IMR-90 (cell line): Measurements from ENCODE around the gene ZDHHC18. TPM values are rescaled to one million over a fixed set of nuclear protein-coding genes. Genes with fewer than 3 reads are reported as not detected.

ENCODE experiments used
- ATAC-seq: fragments of 200-7000 bp; cut with Tn5 transposase; 2 replicates; pipeline ENCODE4 v1.9.1; 2020; ENCODE audit warnings: low read depth, mild to moderate bottlenecking, moderate library complexity
- Bru-seq: library from RNA; stranded (reverse); fragments of 400-500 nt; gene quantifications from one replicate; lab custom pipeline; 2021; lab: Mats Ljungman, UMichigan
- BruChase-seq, 2 experiments: library from RNA; stranded (reverse); fragments of 400-500 nt; gene quantifications; one replicate each; lab custom pipeline; 2021; lab: Mats Ljungman, UMichigan
- BruUV-seq: library from RNA; stranded (reverse); fragments of 400-500 nt; replicated peaks from 2 replicates; lab custom pipeline; 2021; lab: Mats Ljungman, UMichigan
- CTCF ChIA-PET: fragments of 300-600 bp; formaldehyde crosslinking; extraction: SDS; loops from one replicate; lab custom pipeline; 2021; ENCODE audit warnings: antibody characterized with exemption; lab: Yijun Ruan, JAX
- POLR2A ChIA-PET: fragments of 300-600 bp; sonication (Branson Sonifier 250); formaldehyde crosslinking; loops from one replicate; lab custom pipeline; 2022; ENCODE audit warnings: antibody characterized with exemption; ENCODE audit not compliant: unreplicated experiment; lab: Charles Lee
- DNase-seq: peaks from one replicate; pipeline ENCODE4 v3.0.0; 2013
- H2AFZ ChIP-seq: replicated peaks from 2 replicates; pipeline ENCODE3; 2013; ENCODE audit warnings: low read length, mild to moderate bottlenecking; ENCODE audit not compliant: poor library complexity
- H2AK5ac ChIP-seq: 2 replicates; pipeline ENCODE4 v1.6.1; 2013; ENCODE audit warnings: low read depth, low read length, inconsistent platforms
- H2AK9ac ChIP-seq: replicated peaks from 2 replicates; pipeline ENCODE3; 2013; ENCODE audit warnings: mild to moderate bottlenecking, low read depth, low read length, moderate library complexity; ENCODE audit not compliant: poor library complexity
- H2BK120ac ChIP-seq: 2 replicates; pipeline ENCODE4 v1.6.1; 2013; ENCODE audit warnings: low read depth, low read length, inconsistent platforms
- H2BK15ac ChIP-seq: 3 replicates; pipeline ENCODE4 v1.6.1; 2013; ENCODE audit warnings: low read depth, low read length, inconsistent platforms
- H2BK20ac ChIP-seq: 2 replicates; pipeline ENCODE4 v1.6.1; 2013; ENCODE audit warnings: low read depth, mild to moderate bottlenecking, inconsistent platforms, low read length, moderate library complexity
- H2BK5ac ChIP-seq: 2 replicates; pipeline ENCODE4 v1.6.1; 2013; ENCODE audit warnings: mild to moderate bottlenecking, low read depth, low read length, inconsistent platforms; ENCODE audit not compliant: poor library complexity, severe bottlenecking
- H3K14ac ChIP-seq: replicated peaks from 2 replicates; pipeline ENCODE4 v1.6.1; 2013; ENCODE audit warnings: low read depth, low read length, inconsistent platforms
- H3K18ac ChIP-seq: 2 replicates; pipeline ENCODE4 v1.6.1; 2013; ENCODE audit warnings: low read depth, low read length, control low read depth
- H3K23ac ChIP-seq: 2 replicates; pipeline ENCODE4 v1.6.1; 2013; ENCODE audit warnings: low read depth, low read length, inconsistent platforms
- H3K27ac ChIP-seq: 2 replicates; pipeline ENCODE4 v1.5.1; 2013; ENCODE audit warnings: mild to moderate bottlenecking, control low read depth, low read length; ENCODE audit not compliant: insufficient read depth
- H3K27me3 ChIP-seq: 2 replicates; pipeline ENCODE4 v1.6.1; 2013; ENCODE audit warnings: low read length; ENCODE audit not compliant: control insufficient read depth, insufficient read depth
- H3K36me3 ChIP-seq: 2 replicates; pipeline ENCODE4 v1.6.1; 2013; ENCODE audit warnings: low read length, mixed read lengths; ENCODE audit not compliant: control insufficient read depth, insufficient read depth
- H3K4ac ChIP-seq: 2 replicates; pipeline ENCODE4 v1.6.1; 2013; ENCODE audit warnings: low read depth, low read length, inconsistent platforms
- H3K4me1 ChIP-seq: 2 replicates; pipeline ENCODE4 v1.6.1; 2013; ENCODE audit warnings: low read length, mixed read lengths; ENCODE audit not compliant: control insufficient read depth, insufficient read depth
- H3K4me2 ChIP-seq: 2 replicates; pipeline ENCODE4 v1.6.1; 2013; ENCODE audit warnings: low read depth, mild to moderate bottlenecking, control low read depth, low read length, moderate library complexity
- H3K4me3 ChIP-seq: 2 replicates; pipeline ENCODE4 v1.5.1; 2013; ENCODE audit warnings: low read depth, mild to moderate bottlenecking, control low read depth, low read length, moderate library complexity; ENCODE audit not compliant: insufficient read depth
- H3K56ac ChIP-seq: 2 replicates; pipeline ENCODE4 v1.6.1; 2013; ENCODE audit warnings: low read length, inconsistent platforms; ENCODE audit not compliant: insufficient read depth; ENCODE audit errors: extremely low read depth
- H3K79me1 ChIP-seq, 2 experiments: 2 replicates each; pipeline ENCODE4 v1.6.1; 2013; ENCODE audit warnings: low read length in 2 of 2, inconsistent platforms in 1 of 2, low read depth in 1 of 2
- H3K9ac ChIP-seq: 2 replicates; pipeline ENCODE4 v1.6.1; 2013; ENCODE audit warnings: low read depth, low read length, control low read depth
- H3K9me1 ChIP-seq: 2 replicates; pipeline ENCODE4 v1.6.1; 2013; ENCODE audit warnings: low read length, inconsistent platforms; ENCODE audit not compliant: insufficient read depth
- H3K9me3 ChIP-seq: 2 replicates; pipeline ENCODE4 v1.6.1; 2013; ENCODE audit warnings: low read length; ENCODE audit not compliant: control insufficient read depth, insufficient read depth
- H4K20me1 ChIP-seq: 2 replicates; pipeline ENCODE4 v1.6.1; 2013; ENCODE audit warnings: low read length, inconsistent platforms; ENCODE audit not compliant: insufficient read depth
- H4K5ac ChIP-seq: 2 replicates; pipeline ENCODE4 v1.6.1; 2013; ENCODE audit warnings: mild to moderate bottlenecking, low read depth, low read length, control low read depth
- H4K8ac ChIP-seq, 2 experiments: 2 replicates each; pipeline ENCODE4 v1.6.1; 2013; ENCODE audit warnings: low read depth in 2 of 2, low read length in 2 of 2, control low read depth in 1 of 2, inconsistent platforms in 1 of 2
- H4K91ac ChIP-seq: 2 replicates; pipeline ENCODE4 v1.6.1; 2013; ENCODE audit warnings: low read depth, low read length, inconsistent platforms; ENCODE audit not compliant: insufficient read depth
- BHLHE40 ChIP-seq: fragments of 150-350 bp; IDR thresholded peaks from 2 replicates; pipeline ENCODE4 v1.6.1; 2016; ENCODE audit warnings: mild to moderate bottlenecking, low read depth, low read length
- CTCF ChIP-seq: conservative IDR thresholded peaks from 2 replicates; pipeline ENCODE4 v1.5.1; 2012; ENCODE audit warnings: mild to moderate bottlenecking, low read depth, low read length, improper control_type of control experiment
- ELK1 ChIP-seq: fragments of 150-350 bp; IDR thresholded peaks from 2 replicates; pipeline ENCODE4 v1.6.1; 2016; ENCODE audit warnings: low read depth, mild to moderate bottlenecking, low read length, moderate library complexity, borderline replicate concordance
- FOS ChIP-seq: fragments of 150-350 bp; IDR thresholded peaks from 2 replicates; pipeline ENCODE4 v1.6.1; 2016; ENCODE audit warnings: low read depth, low read length
- MAZ ChIP-seq: IDR thresholded peaks from 2 replicates; pipeline ENCODE4 v1.6.1; 2012; ENCODE audit warnings: low read depth, mild to moderate bottlenecking, low read length, improper control_type of control experiment, moderate library complexity, borderline replicate concordance
- MXI1 ChIP-seq: IDR thresholded peaks from 2 replicates; pipeline ENCODE4 v1.6.1; 2012; ENCODE audit warnings: low read depth, mild to moderate bottlenecking, low read length, moderate library complexity, borderline replicate concordance
- NFE2L2 ChIP-seq: fragments of 150-350 bp; IDR thresholded peaks from 2 replicates; pipeline ENCODE4 v1.6.1; 2016; ENCODE audit warnings: low read depth, mild to moderate bottlenecking, low read length
- RCOR1 ChIP-seq: IDR thresholded peaks from 2 replicates; pipeline ENCODE4 v1.6.1; 2012; ENCODE audit warnings: mild to moderate bottlenecking, low read length, improper control_type of control experiment; ENCODE audit not compliant: insufficient replicate concordance
- SMC3 ChIP-seq: fragments of 150-350 bp; IDR thresholded peaks from 2 replicates; pipeline ENCODE4 v1.6.1; 2016; ENCODE audit warnings: low read depth, mild to moderate bottlenecking, antibody characterized with exemption, low read length, moderate library complexity
- USF2 ChIP-seq: fragments of 150-350 bp; IDR thresholded peaks from 2 replicates; pipeline ENCODE4 v1.6.1; 2017; ENCODE audit warnings: mild to moderate bottlenecking, antibody characterized with exemption, low read length, low read depth
- WGBS, 2 experiments: methylation state at CpG; one replicate each; pipeline versions ENCODE4 v1.1.5 to v1.1.7; 2013; ENCODE audit warnings: missing lambda C conversion rate in 2 of 2; ENCODE audit not compliant: insufficient read length in 1 of 2; ENCODE audit errors: extremely low coverage in 2 of 2; 5-methylcytosine and 5-hydroxymethylcytosine counted together
- dilution Hi-C: fragments of 300-500 bp; cut with HindIII; formaldehyde crosslinking; loops from one replicate; pipeline ENCODE4 v1.14.3; 2018; ENCODE audit warnings: low sequenced_read_pairs; ENCODE audit not compliant: unreplicated experiment
- in situ Hi-C: fragments of 300-500 bp; cut with MboI; formaldehyde crosslinking; loops from 3 replicates; pipeline ENCODE4 v1.14.3; 2019; ENCODE audit warnings: low sequenced_read_pairs, inconsistent platforms, mixed read lengths
- intact Hi-C: fragments of 100-400 bp; cut with micrococcal nuclease; formaldehyde crosslinking; loops from 2 replicates; pipeline ENCODE4 v1.10.0; 2022
- long read RNA-seq: library from polyadenylated mRNA; unstranded; transcript quantifications from one replicate; pipeline ENCODE4 v2.0.0, GENCODE V29; 2021; ENCODE audit not compliant: unreplicated experiment
- polyA plus RNA-seq, 3 experiments: library from polyadenylated mRNA; depleted of rRNA; stranded (reverse); fragments of >200 nt; gene quantifications; 2 replicates each; pipeline ENCODE4 v1.2.3, GENCODE V29; 2012; ENCODE audit warnings: low replicate concordance in 1 of 3
- total RNA-seq: library from RNA; depleted of rRNA; stranded (reverse); fragments of >200 nt; gene quantifications from 2 replicates; pipeline ENCODE4 v1.2.3, GENCODE V29; 2012; rRNA removed

The ZDHHC18 gene
- total RNA-seq (9.4 and 12.5 TPM in 2 replicates), polyA plus RNA-seq (2012; rRNA removed) (37.0 and 38.4 TPM in 2 replicates), Bru-seq, nascent RNA (percentile 63 among the genes with signal in this experiment), BruChase-seq, experiment 1, labeled RNA remaining after a 6-hour chase (percentile 74 among the genes with signal in this experiment), BruChase-seq, experiment 2, labeled RNA remaining after a 2-hour chase (percentile 70 among the genes with signal in this experiment)
- 16.2 and 37.8 TPM in 2 replicates for polyA plus RNA-seq (2012; cell fraction: cytosol; rRNA removed)
- 40.6 and 50.7 TPM in 2 replicates for polyA plus RNA-seq (2012; cell fraction: nucleus; rRNA removed; ENCODE audit: low replicate concordance)
- long read RNA-seq, full-length matches to known transcripts, result 6 of 23 reads
- long read RNA-seq, partial matches to known transcripts, result 14 of 23 reads
- long read RNA-seq, other reads (novel, unspliced or antisense), result 3 of 23 reads

GRCh38 chr1:26826261-26827105 is at the start of gene ZDHHC18:
Gene ZDHHC18 (plus strand): TSS chr1:26826688. CDS start chr1:26826805, 117 bp downstream.
- H3K4me3 ChIP-seq, result peak within 1 kb of the TSS; percentile 50
- CTCF ChIA-PET, result no interaction called here
- H4K5ac ChIP-seq, result peak within 1 kb of the TSS; percentile 44
- POLR2A ChIA-PET, result interaction anchor here (0.6 kb wide), 1 partner anchor 35 kb away, joined by 3 read pairs; no protein-coding TSS in a partner anchor
- peak within 1 kb of the TSS; percentile 92 for H2AFZ ChIP-seq
- peaks cover 27 to 46% of the 10 kb centered on the region in 2 experiments for H3K79me1 ChIP-seq
- intact Hi-C loops (no loop called here), dilution Hi-C loops (no loop called here), in situ Hi-C loops (no loop called here)
- peak within 1 kb of the TSS; percentile 47 for H2BK5ac ChIP-seq
- H3K9ac ChIP-seq, result peak within 1 kb of the TSS; percentile 74
- H3K27me3 ChIP-seq, result no peaks in the 10 kb centered on the region
- peaks cover 6% of the 10 kb centered on the region; the same call in 1 of the 2 replicates for H3K36me3 ChIP-seq
- H3K27ac ChIP-seq, result peak within 1 kb of the TSS; percentile 53
- H4K8ac ChIP-seq, result peak within 1 kb of the TSS; percentile 81 to 87
- peak within 1 kb of the TSS; percentile 69 for H2BK120ac ChIP-seq
- peak within 1 kb of the TSS; percentile 72 for H2AK5ac ChIP-seq
- 3% methylated on average over 18 of the region's 107 CpGs; no CpG with 5 or more reads in 1 of the 2 experiments for WGBS, 2 experiments
- H2AK9ac ChIP-seq, result peak within 1 kb of the TSS; percentile 77
- peak within 1 kb of the TSS; percentile 99 for H3K4me2 ChIP-seq
- H4K20me1 ChIP-seq, result peaks cover 34% of the 10 kb centered on the region
- no peak within 1 kb of the TSS; the same call in 1 of the 2 replicates for H2BK20ac ChIP-seq
- peak within 1 kb of the TSS; percentile 33 for H3K14ac ChIP-seq
- no peaks in the 10 kb centered on the region for H3K9me3 ChIP-seq
- H3K56ac ChIP-seq, result 0 out of 2 replicates have a peak within 1 kb of the TSS, but pooled peaks have one; percentile 22
- peak within 1 kb of the TSS; percentile 6 for H3K18ac ChIP-seq
- peak within 1 kb of the TSS; percentile 22 for H4K91ac ChIP-seq
- peak within 1 kb of the TSS; percentile 53 for H3K4ac ChIP-seq
- no TSS peak for BruUV-seq
- H3K4me1 ChIP-seq, result peaks cover 19% of the 10 kb centered on the region
- DNase-seq (peak; percentile 33), ATAC-seq (peak; percentile 94)
- H2BK15ac ChIP-seq, result no peak within 1 kb of the TSS; the same call in 2 of the 3 replicates
- H3K9me1 ChIP-seq, result peaks cover 5% of the 10 kb centered on the region
- peak within 1 kb of the TSS; percentile 61 for H3K23ac ChIP-seq
- TF ChIP-seq USF2, result no peak
- no peak for TF ChIP-seq RCOR1
- peak; percentile 68 for TF ChIP-seq CTCF
- 0 out of 2 replicates have a peak, but pooled peaks have one; percentile 49 for TF ChIP-seq MXI1
- no peak for TF ChIP-seq FOS
- TF ChIP-seq SMC3, result no peak
- no peak for TF ChIP-seq BHLHE40
- TF ChIP-seq ELK1, result no peak
- TF ChIP-seq NFE2L2, result no peak
- peak; percentile 78; the same call in 1 of the 2 replicates for TF ChIP-seq MAZ
